Activated T-helper 1 cell treated with anti-CD3 and anti-CD28 coated beads, Interleukin-2, amount 50 U/mL, for 16 hours (primary cell): ENCODE data around the gene NXPH4.

Experiments used
- DNase-seq, 2 donors: peaks; one replicate each; pipeline ENCODE4 v3.0.0-alpha.2; 2020; ENCODE audit warnings: low read depth in 1 of 2, low spot score in 1 of 2

The NXPH4 gene

GRCh38 chr12:57218030-57218853, 1.6 kb downstream of the NXPH4 start:
- DNase-seq = no peak

GRCh38 chr12:57219205-57219992, 2.8 kb downstream of the NXPH4 start:
- no peak for DNase-seq

DNA sequence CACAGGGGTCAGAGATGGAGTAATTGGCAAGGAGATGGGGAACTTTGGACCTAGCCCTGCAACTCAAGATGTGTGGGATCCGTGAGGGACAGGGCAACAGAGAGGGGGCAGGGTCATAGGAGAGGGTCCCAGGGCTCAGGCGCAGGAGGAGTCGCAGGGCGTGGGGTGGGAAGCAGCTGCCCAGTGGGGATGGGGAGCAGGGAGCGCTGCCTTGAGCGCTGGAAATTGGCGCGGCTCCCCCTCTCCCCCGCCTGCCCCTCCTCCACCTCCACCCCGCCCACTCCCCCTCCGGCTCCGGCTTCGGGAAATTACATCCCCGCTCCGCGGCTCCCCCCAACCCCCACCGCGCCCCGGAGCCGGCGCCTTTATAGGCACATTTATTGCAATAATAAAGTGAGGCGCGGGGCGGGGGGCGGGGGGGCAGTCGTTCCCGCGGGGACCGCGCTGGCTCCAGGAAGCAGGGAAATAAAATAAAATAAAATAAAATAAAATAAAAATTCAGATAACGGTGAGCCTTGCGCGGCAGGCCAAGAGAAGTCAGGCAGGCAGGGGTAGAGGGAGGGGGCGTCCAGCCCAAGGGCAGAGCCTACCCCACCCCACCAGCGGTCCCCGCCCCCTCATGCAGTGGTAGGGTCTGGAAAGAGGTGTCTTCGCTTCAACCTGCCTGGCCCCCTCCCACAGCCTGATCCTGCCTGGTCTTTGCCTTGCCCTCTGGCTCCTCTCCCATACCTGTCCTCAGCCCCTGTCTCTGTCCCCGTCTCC, 3.6 kb downstream of the NXPH4 start:
- no peak for DNase-seq

GRCh38 chr12:57220770-57221168, 4.2 kb downstream of the NXPH4 start:
- no peak for DNase-seq

- DNase-seq = no peak
Measured at GRCh38 chr12:57221169-57221917, 4.7 kb downstream of the NXPH4 start.

DNA sequence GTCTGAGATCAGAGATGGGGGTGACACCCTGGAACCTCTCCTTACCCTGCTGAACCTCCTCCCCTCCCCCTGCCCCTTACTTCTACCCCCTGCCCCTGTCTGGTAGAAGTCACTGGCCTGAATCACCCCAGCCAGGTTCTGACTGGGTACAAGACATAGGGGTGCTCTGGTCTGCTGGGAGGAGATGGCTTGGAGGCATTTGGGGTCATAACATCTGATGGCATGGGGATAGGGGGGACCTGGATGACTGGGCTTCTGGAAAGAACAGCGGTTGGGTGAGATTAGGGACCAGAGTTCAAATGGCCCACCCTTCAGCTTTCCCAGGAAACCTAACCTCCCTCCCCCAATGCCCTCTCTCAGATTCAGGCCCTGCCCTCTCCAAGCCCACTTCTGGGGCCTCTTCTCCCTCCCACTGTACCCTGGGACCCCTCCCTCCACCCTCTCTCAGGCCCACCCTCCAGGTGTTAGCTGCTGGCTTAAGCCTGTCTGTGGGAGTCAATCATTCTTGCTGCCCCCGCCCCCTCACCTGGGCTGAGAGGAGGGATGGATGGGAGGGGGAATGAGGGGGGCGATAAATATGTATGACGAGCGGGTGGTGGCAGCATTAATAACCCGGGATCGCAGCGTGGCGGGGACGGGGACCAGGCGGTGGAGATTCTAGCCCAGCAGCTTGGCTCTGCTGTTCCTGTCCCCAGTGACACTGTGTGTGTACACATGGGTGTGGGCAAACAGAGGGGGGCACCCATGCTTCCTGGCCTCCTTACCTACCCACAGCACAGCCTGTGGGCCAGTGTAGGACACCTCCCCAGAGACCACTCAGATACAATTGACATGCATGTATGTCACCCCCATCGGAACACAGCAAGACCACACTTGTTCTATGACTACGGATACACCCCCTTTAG, 5.9 kb downstream of the NXPH4 start:
- DNase-seq = no peak

DNA sequence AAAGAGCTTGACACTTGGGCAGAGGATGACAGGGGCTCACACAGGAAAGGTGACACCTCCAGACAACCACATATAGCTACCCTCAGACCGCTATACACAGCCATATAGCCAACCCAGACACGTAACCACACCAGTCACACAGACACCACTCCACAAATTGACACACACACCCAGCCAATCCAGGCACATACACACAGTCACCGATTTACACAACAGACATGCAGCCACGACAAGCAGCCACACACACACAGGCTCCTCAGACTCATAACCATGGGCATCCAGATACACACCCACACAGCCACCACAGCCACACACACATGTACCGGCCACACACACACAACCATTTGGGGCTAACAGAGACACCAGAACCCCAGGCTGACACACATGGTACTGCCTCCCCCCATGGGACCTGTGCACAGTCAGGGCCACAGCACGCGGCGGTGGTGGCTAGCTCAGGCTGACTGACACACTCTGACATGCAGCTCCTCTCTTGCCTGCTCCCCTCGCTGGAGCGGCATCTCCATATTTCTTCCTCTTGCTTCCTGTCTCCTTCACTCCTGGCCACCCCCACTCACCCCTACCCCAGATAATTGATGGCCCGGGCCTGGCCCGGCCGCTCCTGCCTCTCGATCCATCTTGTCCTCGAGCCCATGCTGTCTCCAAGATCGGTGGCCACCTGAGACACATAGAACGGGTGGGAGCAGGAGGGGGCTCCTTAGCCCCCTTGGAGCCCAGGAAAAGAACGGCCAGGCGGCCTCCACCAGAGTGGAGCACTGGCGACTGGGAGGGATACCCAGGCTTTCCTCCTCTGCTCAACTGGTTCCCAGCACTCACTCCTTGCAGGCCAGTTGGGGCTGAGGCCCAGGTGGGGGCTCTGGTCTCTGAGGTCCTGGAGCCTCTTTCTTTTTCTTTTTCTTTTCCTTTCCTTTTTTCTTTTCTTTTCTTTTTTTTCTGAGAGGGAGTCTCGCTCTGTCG, 6.9 kb downstream of the NXPH4 start:
- no peak for DNase-seq

DNA sequence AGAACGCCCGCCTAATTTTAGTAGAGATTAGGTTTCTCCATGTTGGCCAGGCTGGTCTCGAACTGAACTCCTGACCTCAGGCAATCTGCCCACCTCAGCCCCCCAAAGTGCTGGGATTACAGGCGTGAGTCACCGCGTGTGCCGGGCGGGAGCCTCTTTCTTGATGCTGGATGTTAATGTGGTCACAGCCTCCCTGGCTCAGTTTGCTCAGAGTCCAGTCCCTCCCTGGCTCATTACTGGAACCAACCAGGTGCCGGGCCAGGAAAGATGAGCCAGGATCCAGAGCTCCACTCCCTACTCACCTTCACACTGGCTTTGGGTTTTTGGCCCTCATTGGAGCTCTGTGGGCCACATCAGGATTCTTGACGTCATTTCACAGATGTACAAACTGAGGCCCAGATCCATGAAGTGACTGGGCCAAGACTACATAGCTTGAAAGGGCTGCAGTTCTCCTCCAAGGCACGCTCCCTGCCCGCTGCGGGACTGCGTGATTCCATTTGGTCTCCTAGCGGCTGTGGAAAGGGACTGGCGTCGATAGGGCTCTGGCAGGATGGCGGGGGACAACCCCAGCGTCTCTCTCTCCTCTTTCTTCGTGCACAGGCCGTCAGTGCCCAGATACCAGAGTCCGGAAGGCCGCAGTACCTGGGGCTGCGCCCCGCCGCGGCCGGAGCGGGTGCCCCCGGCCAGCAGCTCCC, 7.8 kb downstream of the NXPH4 start:
- DNase-seq = no peak

GRCh38 chr12:57224973-57225679, 8.5 kb downstream of the NXPH4 start:
- peak in 1 of 2 donors; percentile 39 for DNase-seq

- DNase-seq = no peak
Measured at GRCh38 chr12:57225680-57226210, 9.2 kb downstream of the NXPH4 start.

DNA sequence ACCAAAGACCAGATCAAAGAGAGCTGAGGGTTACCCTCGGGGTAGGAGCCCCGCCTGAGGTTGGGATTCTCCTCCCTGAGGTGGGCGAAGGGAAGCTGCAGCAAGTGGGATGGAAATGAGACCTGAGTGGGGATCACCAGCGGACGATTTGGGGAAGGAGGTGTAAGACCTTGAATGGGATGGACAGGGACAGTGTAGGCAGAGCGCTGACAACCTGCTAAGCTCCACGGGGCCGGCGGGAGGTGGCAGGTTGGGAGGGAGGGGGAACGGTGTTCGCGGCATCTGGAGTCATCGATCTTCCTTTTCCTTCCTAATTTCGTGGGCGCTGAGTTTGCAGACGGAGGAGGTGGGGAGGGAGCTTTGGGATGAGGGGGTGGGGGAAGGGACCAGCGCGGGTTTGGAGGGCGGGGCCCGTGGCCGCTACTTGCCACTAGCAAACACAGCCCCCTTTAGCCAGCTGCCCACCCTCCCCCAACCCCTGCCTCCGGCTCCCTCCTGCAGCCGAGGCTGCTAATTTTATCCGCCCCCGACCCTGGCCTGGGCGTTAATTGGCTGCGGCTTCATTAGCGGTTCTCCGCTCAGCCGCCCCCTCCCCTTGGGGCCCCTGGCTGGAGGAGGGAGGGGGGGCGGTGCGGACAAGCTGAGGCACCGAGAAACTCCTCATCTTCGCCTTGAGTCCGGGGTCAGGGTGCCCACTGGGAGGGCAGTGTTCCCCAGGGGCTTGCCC, 10.2 kb downstream of the NXPH4 start:
- DNase-seq = no peak

DNA sequence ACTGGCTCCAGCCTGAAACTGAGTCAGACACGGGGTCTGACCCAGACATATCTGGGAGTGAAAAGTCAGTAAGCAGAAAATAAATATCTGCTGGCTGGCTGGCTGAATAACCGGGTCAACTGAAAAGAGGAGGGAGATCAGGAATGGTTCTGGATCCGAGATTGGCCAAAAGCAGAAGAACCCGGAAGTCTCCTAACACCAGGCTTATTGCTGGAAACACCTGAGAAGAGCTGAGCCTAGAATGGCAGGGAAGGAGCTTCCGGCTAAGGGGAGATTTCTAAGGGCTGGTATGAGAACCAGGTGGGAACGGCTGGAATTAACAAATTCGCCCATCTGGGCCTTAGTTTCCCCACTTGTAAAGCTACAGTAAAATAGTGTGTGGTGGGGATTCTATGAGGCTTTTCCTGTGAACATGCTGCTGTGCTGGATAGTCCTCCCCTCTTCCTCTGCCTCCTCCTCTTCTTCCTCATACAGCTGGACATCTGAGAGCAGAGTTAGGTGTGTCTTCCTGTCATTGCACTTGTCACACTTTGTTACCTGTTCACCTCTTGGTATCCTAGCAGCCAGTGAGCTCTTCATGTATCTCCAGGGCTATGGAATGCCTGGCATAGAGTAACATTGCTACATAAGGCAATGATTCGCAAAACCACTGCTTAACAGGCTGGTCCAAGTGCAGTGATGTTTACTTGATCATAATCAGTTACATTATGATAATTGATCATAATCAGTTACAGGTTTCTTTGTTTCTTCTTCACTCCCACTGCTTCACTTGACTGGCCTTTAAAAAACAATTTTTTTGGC, 10.9 kb downstream of the NXPH4 start:
- no peak for DNase-seq

DNA sequence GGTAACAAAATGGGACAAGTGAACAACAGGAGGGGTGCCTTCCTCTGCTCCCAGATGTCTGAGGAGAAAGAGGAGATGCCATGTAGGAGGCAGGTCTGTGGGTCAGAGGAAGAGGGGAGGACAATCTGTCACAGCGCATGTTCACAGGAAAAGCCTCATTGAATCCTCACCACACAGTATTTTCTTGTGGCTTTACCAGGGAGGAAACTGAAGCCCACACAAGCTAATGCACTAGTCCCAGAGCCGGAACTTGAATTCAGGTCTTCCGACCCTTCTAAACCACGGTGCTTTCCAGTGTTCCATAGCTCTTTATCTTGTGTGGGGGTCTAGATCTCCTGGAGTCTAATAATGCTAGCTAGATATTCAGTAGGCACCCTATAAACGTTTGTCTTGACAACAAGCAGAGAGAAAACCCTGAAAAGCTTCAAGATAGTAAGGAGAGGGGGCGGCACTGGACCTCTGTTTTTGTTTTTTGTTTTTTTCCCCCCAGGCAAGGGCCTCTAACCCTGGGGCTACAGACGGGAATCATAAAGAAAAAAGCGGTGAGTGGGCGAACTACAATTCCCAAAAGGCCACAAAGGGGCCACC, 12.5 kb downstream of the NXPH4 start:
- DNase-seq = no peak

DNA sequence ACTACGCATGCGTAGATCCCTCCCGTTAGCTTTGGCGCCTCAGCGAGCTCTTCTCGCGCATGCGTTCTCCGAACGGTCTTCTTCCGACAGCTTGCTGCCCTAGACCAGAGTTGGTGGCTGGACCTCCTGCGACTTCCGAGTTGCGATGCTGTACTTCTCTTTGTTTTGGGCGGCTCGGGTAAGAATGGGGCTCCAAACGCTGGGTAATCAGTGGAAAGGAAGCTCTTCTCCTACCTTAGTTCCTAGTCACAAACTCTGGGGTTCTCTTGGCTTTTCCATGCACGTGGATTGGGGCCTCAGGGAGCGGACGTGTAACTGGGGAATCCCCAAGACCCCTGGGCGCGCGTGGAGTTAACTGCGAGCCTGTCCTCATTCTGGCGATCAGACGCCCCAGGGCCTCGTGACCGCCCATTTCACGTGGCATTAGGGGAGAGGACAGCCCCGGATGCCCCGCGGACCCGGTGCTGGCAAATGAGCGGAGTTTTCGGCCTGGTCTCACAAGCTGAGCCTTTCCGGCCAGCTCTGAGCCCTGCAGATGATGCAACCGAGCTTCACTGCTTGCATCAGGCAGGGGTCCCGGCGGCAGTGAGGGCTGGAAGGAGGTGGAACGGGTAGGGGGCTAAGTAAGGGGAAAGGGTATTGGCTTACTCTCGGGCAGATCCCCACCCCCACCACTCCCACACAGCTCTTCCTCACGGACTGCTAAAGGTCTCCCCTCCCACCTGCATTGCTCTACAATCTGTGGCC, 13.2 kb downstream of the NXPH4 start, which contains the start of gene SHMT2:
SHMT2 (plus strand) TSS at position 78 of the 747 bp plus-strand sequence; CDS start at position 146, 68 bp downstream.
- DNase-seq = peak; percentile 71 to 90
